ENCODE data around the gene SLC44A5. TPM values are rescaled to one million over a fixed set of nuclear protein-coding genes. Genes with fewer than 3 reads are reported as not detected.

SLC44A5 gene
- total and polyA plus RNA-seq, 4 donors = 0.13 to 1.1 (median 0.22) TPM

DNA sequence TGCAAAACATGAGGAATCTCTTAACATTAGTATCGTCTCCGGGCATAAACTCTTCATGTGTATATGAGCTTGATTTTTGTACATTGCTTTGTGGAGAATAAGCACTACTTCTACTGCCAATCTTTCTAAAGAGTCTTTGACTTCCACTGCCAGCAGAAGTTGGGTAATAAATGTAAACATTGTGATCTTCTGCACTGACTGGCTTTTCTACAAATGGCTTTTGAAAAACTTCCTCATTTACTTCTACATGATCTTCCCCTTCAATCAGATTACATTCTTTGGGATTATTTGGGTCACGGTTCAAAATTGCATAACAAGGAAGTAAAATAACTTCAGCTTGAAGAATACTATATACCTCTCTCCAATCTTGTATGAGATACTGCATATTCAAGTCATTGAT, 30.4 kb upstream of the SLC44A5 start (continued):
- TF ChIP-seq, protein P1, sequence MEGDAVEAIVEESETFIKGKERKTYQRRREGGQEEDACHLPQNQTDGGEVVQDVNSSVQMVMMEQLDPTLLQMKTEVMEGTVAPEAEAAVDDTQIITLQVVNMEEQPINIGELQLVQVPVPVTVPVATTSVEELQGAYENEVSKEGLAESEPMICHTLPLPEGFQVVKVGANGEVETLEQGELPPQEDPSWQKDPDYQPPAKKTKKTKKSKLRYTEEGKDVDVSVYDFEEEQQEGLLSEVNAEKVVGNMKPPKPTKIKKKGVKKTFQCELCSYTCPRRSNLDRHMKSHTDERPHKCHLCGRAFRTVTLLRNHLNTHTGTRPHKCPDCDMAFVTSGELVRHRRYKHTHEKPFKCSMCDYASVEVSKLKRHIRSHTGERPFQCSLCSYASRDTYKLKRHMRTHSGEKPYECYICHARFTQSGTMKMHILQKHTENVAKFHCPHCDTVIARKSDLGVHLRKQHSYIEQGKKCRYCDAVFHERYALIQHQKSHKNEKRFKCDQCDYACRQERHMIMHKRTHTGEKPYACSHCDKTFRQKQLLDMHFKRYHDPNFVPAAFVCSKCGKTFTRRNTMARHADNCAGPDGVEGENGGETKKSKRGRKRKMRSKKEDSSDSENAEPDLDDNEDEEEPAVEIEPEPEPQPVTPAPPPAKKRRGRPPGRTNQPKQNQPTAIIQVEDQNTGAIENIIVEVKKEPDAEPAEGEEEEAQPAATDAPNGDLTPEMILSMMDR (IDR thresholded peaks at IDR 0.05; ENCODE audit: low read depth, low read length, missing input control) = no peak

DNA sequence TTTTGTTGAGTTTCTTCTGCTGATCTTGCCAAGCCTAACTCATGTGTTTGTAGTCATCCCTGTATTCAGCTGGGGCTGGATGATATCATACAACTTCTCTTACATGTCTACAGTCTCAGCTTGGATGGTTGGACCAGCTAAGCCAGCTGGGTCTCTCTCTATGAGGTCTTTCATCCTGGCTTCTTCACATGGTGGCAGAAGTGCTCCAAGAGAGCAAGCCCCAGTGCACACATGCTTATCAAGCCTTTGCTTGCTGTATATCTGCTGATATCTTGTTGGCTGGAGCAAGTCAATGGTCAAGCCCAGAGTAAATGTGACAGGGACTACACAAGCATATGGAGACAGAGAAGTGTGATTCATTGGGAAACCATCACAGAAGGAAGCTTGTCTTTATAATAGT, 29.2 kb upstream of the SLC44A5 start:
- Histone ChIP-seq H3K9ac (ENCODE audit: low read depth in 1 of 2, low read length in 2 of 2) (no peak overlapping the region), H3K4me1 (ENCODE audit: control insufficient read depth in 4 of 4, insufficient read depth in 4 of 4, low read length in 3 of 4) (no peaks in the 10 kb centered on the region), H3K9me3 (ENCODE audit: control insufficient read depth in 4 of 4, low read length in 3 of 4) (no peaks in the 10 kb centered on the region), H3K36me3 (ENCODE audit: control insufficient read depth in 4 of 4, insufficient read depth in 3 of 4, low read depth in 1 of 4, low read length in 3 of 4) (no peaks in the 10 kb centered on the region), H3K4me3 (ENCODE audit: low read depth in 1 of 3, low read length in 3 of 3) (no peak overlapping the region), H3K27me3 (ENCODE audit: control insufficient read depth in 4 of 4, insufficient read depth in 4 of 4, low read length in 3 of 4) (no peaks in the 10 kb centered on the region), H3K27ac (ENCODE audit: low read depth in 1 of 2, low read length in 2 of 2) (no peak overlapping the region)
- TF ChIP-seq SP1 (IDR thresholded peaks at IDR 0.05) (no peak), FOXA2 (IDR thresholded peaks at IDR 0.05) (no peak), HNF4G (IDR thresholded peaks at IDR 0.05) (no peak), YY1 (IDR thresholded peaks at IDR 0.05) (no peak), NR2F2 (IDR thresholded peaks at IDR 0.05) (no peak), FOXA1 (IDR thresholded peaks at IDR 0.05) (no peak), JUND (IDR thresholded peaks at IDR 0.05) (no peak), TAF1 (conservative IDR thresholded peaks at IDR 0.05) (no peak), HNF4A (conservative IDR thresholded peaks at IDR 0.05) (no peak), RAD21 (IDR thresholded peaks at IDR 0.05) (no peak), GABPA (IDR thresholded peaks at IDR 0.05 in 1 of 2, conservative IDR thresholded peaks at IDR 0.05 in 1 of 2) (no peak)
- TF ChIP-seq, protein P1 (IDR thresholded peaks at IDR 0.05; ENCODE audit: low read depth, low read length, missing input control) = no peak
- TF ChIP-seq, protein P2, sequence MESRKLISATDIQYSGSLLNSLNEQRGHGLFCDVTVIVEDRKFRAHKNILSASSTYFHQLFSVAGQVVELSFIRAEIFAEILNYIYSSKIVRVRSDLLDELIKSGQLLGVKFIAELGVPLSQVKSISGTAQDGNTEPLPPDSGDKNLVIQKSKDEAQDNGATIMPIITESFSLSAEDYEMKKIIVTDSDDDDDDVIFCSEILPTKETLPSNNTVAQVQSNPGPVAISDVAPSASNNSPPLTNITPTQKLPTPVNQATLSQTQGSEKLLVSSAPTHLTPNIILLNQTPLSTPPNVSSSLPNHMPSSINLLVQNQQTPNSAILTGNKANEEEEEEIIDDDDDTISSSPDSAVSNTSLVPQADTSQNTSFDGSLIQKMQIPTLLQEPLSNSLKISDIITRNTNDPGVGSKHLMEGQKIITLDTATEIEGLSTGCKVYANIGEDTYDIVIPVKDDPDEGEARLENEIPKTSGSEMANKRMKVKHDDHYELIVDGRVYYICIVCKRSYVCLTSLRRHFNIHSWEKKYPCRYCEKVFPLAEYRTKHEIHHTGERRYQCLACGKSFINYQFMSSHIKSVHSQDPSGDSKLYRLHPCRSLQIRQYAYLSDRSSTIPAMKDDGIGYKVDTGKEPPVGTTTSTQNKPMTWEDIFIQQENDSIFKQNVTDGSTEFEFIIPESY (IDR thresholded peaks at IDR 0.05) = no peak
- TF ChIP-seq, protein P3, sequence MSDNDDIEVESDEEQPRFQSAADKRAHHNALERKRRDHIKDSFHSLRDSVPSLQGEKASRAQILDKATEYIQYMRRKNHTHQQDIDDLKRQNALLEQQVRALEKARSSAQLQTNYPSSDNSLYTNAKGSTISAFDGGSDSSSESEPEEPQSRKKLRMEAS (IDR thresholded peaks at IDR 0.05) = no peak
- TF ChIP-seq, protein P4, sequence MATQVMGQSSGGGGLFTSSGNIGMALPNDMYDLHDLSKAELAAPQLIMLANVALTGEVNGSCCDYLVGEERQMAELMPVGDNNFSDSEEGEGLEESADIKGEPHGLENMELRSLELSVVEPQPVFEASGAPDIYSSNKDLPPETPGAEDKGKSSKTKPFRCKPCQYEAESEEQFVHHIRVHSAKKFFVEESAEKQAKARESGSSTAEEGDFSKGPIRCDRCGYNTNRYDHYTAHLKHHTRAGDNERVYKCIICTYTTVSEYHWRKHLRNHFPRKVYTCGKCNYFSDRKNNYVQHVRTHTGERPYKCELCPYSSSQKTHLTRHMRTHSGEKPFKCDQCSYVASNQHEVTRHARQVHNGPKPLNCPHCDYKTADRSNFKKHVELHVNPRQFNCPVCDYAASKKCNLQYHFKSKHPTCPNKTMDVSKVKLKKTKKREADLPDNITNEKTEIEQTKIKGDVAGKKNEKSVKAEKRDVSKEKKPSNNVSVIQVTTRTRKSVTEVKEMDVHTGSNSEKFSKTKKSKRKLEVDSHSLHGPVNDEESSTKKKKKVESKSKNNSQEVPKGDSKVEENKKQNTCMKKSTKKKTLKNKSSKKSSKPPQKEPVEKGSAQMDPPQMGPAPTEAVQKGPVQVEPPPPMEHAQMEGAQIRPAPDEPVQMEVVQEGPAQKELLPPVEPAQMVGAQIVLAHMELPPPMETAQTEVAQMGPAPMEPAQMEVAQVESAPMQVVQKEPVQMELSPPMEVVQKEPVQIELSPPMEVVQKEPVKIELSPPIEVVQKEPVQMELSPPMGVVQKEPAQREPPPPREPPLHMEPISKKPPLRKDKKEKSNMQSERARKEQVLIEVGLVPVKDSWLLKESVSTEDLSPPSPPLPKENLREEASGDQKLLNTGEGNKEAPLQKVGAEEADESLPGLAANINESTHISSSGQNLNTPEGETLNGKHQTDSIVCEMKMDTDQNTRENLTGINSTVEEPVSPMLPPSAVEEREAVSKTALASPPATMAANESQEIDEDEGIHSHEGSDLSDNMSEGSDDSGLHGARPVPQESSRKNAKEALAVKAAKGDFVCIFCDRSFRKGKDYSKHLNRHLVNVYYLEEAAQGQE (IDR thresholded peaks at IDR 0.05) = no peak
- TF ChIP-seq, protein P5, sequence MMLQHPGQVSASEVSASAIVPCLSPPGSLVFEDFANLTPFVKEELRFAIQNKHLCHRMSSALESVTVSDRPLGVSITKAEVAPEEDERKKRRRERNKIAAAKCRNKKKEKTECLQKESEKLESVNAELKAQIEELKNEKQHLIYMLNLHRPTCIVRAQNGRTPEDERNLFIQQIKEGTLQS (IDR thresholded peaks at IDR 0.05) = no peak
- DNase-seq (ENCODE audit: low spot score) = no peak
